Progenitor cell of endocrine pancreas (in vitro differentiated cells): Measurements from ENCODE around the gene HOMEZ. TPM values are rescaled to one million over a fixed set of nuclear protein-coding genes. Genes with fewer than 3 reads are reported as not detected.
"Not testable (repeated sequence)": the region's sequence is repeated elsewhere in the genome, so short reads cannot be mapped to it uniquely, and the experiment has no call there.

Experiments
- DNase-seq: peaks from one replicate; pipeline ENCODE4 v3.0.0; 2021; ENCODE audit warnings: low spot score; ENCODE audit not compliant: unreplicated experiment
- H3K27ac Mint-ChIP-seq: 2 replicates; pipeline ENCODE4 v1.8.0; 2021; ENCODE audit warnings: mild to moderate bottlenecking, moderate library complexity, mixed read lengths
- H3K27me3 Mint-ChIP-seq: 2 replicates; pipeline ENCODE4 v1.8.0; 2021; ENCODE audit warnings: mixed read lengths
- H3K36me3 Mint-ChIP-seq: 2 replicates; pipeline ENCODE4 v1.8.0; 2022; ENCODE audit warnings: mixed read lengths; ENCODE audit not compliant: insufficient read depth
- H3K4me1 Mint-ChIP-seq: 2 replicates; pipeline ENCODE4 v1.8.0; 2021; ENCODE audit warnings: low read depth, mixed read lengths
- H3K4me3 Mint-ChIP-seq: 2 replicates; pipeline ENCODE4 v1.8.0; 2021; ENCODE audit warnings: low read depth, mild to moderate bottlenecking, moderate library complexity, mixed read lengths
- H3K9me3 Mint-ChIP-seq: 2 replicates; pipeline ENCODE4 v1.8.0; 2021; ENCODE audit warnings: low read depth, mixed read lengths
- CTCF ChIP-seq: fragments of 200-600 bp; sonication (generic); IDR thresholded peaks from one replicate; pipeline ENCODE4 v1.5.0; 2021; ENCODE audit warnings: antibody characterized with exemption, mild to moderate bottlenecking; ENCODE audit not compliant: unreplicated experiment
- long read RNA-seq: library from polyadenylated mRNA; unstranded; transcript quantifications from one replicate; pipeline ENCODE4 v2.0.0, GENCODE V29; 2020
- total RNA-seq: library from RNA; stranded (reverse); gene quantifications from 2 replicates; pipeline ENCODE4 v1.2.1, GENCODE V29; 2021

Gene HOMEZ, protein sequence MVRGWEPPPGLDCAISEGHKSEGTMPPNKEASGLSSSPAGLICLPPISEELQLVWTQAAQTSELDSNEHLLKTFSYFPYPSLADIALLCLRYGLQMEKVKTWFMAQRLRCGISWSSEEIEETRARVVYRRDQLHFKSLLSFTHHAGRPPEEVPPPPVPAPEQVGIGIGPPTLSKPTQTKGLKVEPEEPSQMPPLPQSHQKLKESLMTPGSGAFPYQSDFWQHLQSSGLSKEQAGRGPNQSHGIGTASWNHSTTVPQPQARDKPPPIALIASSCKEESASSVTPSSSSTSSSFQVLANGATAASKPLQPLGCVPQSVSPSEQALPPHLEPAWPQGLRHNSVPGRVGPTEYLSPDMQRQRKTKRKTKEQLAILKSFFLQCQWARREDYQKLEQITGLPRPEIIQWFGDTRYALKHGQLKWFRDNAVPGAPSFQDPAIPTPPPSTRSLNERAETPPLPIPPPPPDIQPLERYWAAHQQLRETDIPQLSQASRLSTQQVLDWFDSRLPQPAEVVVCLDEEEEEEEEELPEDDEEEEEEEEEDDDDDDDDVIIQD
- 21.1 and 22.5 TPM in 2 replicates for total RNA-seq
- long read RNA-seq, full-length matches to known transcripts = 3 of 3 reads
- long read RNA-seq, partial matches to known transcripts = 0 of 3 reads
- long read RNA-seq, other reads (novel, unspliced or antisense) = 0 of 3 reads

- H3K9me3 Mint-ChIP-seq = no peaks in the 10 kb centered on the region
- H3K36me3 Mint-ChIP-seq = no peaks in the 10 kb centered on the region
- H3K4me1 Mint-ChIP-seq = peaks cover 8% of the 10 kb centered on the region
- peak within 1 kb of the TSS; percentile 87 for H3K4me3 Mint-ChIP-seq
- peak; percentile 97 for DNase-seq
- H3K27me3 Mint-ChIP-seq = no peaks in the 10 kb centered on the region
- H3K27ac Mint-ChIP-seq = peak within 1 kb of the TSS; percentile 100
- peak; percentile 15 for TF ChIP-seq CTCF
Measured at GRCh38 chr14:23286020-23286901, at the start of gene HOMEZ. HOMEZ (minus strand) TSS chr14:23286132; CDS start chr14:23285952, 180 bp downstream.

- Mint-ChIP-seq H3K4me1 (no peaks in the 10 kb centered on the region), H3K4me3 (no peak overlapping the region), H3K27ac (no peak overlapping the region), H3K27me3 (peaks cover 3% of the 10 kb centered on the region), H3K9me3 (peaks cover 16% of the 10 kb centered on the region), H3K36me3 (no peaks in the 10 kb centered on the region)
- no peak for TF ChIP-seq CTCF
- no peak for DNase-seq
Measured at GRCh38 chr14:23335623-23336022, 49.7 kb upstream of the HOMEZ start.

GRCh38 chr14:23327947-23328744 is 42.2 kb upstream of the HOMEZ start:
- H3K27me3 Mint-ChIP-seq = peaks cover 3% of the 10 kb centered on the region
- peak; percentile 54 for DNase-seq
- H3K4me3 Mint-ChIP-seq = no peak overlapping the region
- TF ChIP-seq CTCF = peak; percentile 92
- peaks cover 5% of the 10 kb centered on the region for H3K4me1 Mint-ChIP-seq
- H3K36me3 Mint-ChIP-seq = peaks cover 12% of the 10 kb centered on the region
- peak overlapping the region; percentile 15 for H3K27ac Mint-ChIP-seq
- no peaks in the 10 kb centered on the region for H3K9me3 Mint-ChIP-seq

- Mint-ChIP-seq H3K9me3 (no peaks in the 10 kb centered on the region), H3K4me1 (peaks cover 16% of the 10 kb centered on the region), H3K27me3 (peaks cover 3% of the 10 kb centered on the region), H3K27ac (no peak overlapping the region), H3K36me3 (peaks cover 19% of the 10 kb centered on the region), H3K4me3 (no peak overlapping the region)
- no peak for DNase-seq
- TF ChIP-seq CTCF = no peak
Measured at GRCh38 chr14:23326491-23327332, 40.8 kb upstream of the HOMEZ start.

DNA sequence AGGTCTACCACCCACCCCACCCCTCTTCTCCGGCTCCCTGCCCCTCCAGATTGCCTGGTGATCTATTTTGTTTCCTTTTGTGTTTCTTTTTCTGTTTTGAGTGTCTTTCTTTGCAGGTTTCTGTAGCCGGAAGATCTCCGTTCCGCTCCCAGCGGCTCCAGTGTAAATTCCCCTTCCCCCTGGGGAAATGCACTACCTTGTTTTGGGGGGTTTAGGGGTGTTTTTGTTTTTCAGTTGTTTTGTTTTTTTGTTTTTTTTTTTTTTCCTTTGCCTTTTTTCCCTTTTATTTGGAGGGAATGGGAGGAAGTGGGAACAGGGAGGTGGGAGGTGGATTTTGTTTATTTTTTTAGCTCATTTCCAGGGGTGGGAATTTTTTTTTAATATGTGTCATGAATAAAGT is 39.8 kb upstream of the HOMEZ start:
- not testable (repeated sequence) for DNase-seq, H3K9me3 Mint-ChIP-seq, H3K4me3 Mint-ChIP-seq, H3K27me3 Mint-ChIP-seq
- peak overlapping the region; percentile 47 for H3K27ac Mint-ChIP-seq
- peaks cover 16% of the 10 kb centered on the region for H3K4me1 Mint-ChIP-seq
- peaks cover 19% of the 10 kb centered on the region for H3K36me3 Mint-ChIP-seq
